ENCODE data around the gene BCL2L13. TPM values are rescaled to one million over a fixed set of nuclear protein-coding genes. Genes with fewer than 3 reads are reported as not detected.

The BCL2L13 gene
- total RNA-seq, 1 donor from 2014 or later, result 69.0 TPM

DNA sequence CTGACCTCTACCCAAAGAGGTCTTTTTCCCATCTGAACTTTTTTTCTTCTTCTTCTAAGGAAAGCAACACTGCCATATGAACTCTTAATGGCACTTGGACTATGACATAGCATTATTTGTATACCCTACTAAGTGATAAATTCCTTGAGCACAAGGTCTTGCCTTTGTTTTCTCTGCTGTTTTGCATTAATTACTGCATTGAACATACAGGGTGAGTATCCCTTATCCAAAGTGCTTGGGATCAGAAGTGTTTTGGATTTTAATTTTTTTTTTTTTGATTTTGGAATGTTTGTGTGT lies 86.9 kb downstream of the BCL2L13 start:
- Mint-ChIP-seq H3K4me1 (ENCODE audit: low read depth, unreplicated experiment) (peaks cover 21% of the 10 kb centered on the region), H3K9me3 (ENCODE audit: unreplicated experiment) (no peaks in the 10 kb centered on the region), H3K27me3 (ENCODE audit: low read depth, unreplicated experiment) (no peaks in the 10 kb centered on the region), H3K36me3 (ENCODE audit: low read depth, unreplicated experiment) (peaks cover 24% of the 10 kb centered on the region), H3K4me3 (ENCODE audit: unreplicated experiment) (no peak overlapping the region), H3K27ac (ENCODE audit: unreplicated experiment) (peak overlapping the region; percentile 28)
- Histone ChIP-seq H3K36me3 (ENCODE audit: insufficient read depth, low read length) (peaks cover 26% of the 10 kb centered on the region), H2AFZ (ENCODE audit: low read depth, low read length) (no peak overlapping the region), H4K20me1 (ENCODE audit: insufficient read depth, low read length) (peaks cover 38% of the 10 kb centered on the region), H3K9me3 (ENCODE audit: insufficient read depth, low read depth, low read length) (no peaks in the 10 kb centered on the region), H3K9ac (ENCODE audit: low read length) (no peak overlapping the region), H3K27ac (ENCODE audit: low read depth, low read length) (no peak overlapping the region), H3K27me3 (ENCODE audit: insufficient read depth, low read length) (no peaks in the 10 kb centered on the region), H3K4me3 (ENCODE audit: insufficient read depth, low read depth, low read length) (no peak overlapping the region), H3K4me2 (ENCODE audit: low read length) (no peak overlapping the region), H3K79me2 (ENCODE audit: insufficient read depth, low read length) (peaks cover 23% of the 10 kb centered on the region), H3K4me1 (ENCODE audit: insufficient read depth, low read length) (peaks cover 19% of the 10 kb centered on the region)
- TF ChIP-seq CTCF (IDR thresholded peaks at IDR 0.05; ENCODE audit: insufficient read depth, low read depth, low read length) (no peak), EZH2 (IDR thresholded peaks at IDR 0.05; ENCODE audit: insufficient read depth, low read length) (no peak)
- no peak for DNase-seq (ENCODE audit: low read depth)
- no peak for FAIRE-seq

DNA sequence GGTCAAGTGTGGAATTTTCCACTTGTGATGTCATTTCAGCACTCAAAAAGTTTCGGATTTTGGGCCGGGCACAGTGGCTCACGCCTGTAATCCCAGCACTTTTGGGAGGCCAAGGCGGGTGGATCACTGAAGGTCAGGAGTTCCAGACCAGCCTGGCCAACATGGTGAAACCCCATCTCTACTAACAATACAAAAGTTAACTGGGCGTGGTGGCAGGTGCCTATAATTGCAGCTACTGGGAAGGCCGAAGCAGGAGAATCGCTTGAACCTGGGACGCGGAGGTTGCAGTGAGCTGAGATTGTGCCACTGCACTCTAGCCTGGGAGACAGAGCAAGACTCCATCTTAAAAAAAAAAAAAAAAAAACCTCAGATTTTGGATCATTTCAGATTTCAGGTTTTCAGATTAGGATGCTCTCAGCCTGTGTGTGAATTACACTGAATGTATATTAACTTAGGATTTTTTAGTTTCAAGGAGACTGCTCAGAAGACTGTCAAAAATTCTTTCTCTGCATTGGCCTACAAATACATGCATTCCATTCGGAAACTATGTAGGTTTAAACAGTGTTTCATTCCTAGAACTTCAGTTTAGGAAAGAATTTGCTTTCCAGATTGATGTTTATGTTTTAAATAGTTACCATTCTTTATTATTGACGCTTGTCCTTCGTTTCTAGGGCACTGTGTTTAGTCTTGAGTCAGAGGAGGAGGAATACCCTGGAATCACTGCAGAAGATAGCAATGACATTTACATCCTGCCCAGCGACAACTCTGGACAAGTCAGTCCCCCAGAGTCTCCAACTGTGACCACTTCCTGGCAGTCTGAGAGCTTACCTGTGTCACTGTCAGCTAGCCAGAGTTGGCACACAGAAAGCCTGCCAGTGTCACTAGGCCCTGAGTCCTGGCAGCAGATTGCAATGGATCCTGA lies 87.7 kb downstream of the BCL2L13 start:
- H3K79me2 ChIP-seq (ENCODE audit: insufficient read depth, low read length), result peaks cover 23% of the 10 kb centered on the region
- H3K27me3 Mint-ChIP-seq (ENCODE audit: low read depth, unreplicated experiment), result no peaks in the 10 kb centered on the region
- H3K27ac Mint-ChIP-seq (ENCODE audit: unreplicated experiment), result peak overlapping the region; percentile 88
- H2AFZ ChIP-seq (ENCODE audit: low read depth, low read length), result no peak overlapping the region
- FAIRE-seq (no peak), DNase-seq (ENCODE audit: low read depth) (peak; percentile 46)
- H3K4me3 Mint-ChIP-seq (ENCODE audit: unreplicated experiment), result no peak overlapping the region
- H3K4me1 Mint-ChIP-seq (ENCODE audit: low read depth, unreplicated experiment), result peaks cover 21% of the 10 kb centered on the region
- no peaks in the 10 kb centered on the region for H3K9me3 ChIP-seq (ENCODE audit: insufficient read depth, low read depth, low read length)
- no peaks in the 10 kb centered on the region for H3K9me3 Mint-ChIP-seq (ENCODE audit: unreplicated experiment)
- no peaks in the 10 kb centered on the region for H3K27me3 ChIP-seq (ENCODE audit: insufficient read depth, low read length)
- TF ChIP-seq CTCF (IDR thresholded peaks at IDR 0.05; ENCODE audit: insufficient read depth, low read depth, low read length), result no peak
- no peak for TF ChIP-seq EZH2 (IDR thresholded peaks at IDR 0.05; ENCODE audit: insufficient read depth, low read length)
- H3K36me3 ChIP-seq (ENCODE audit: insufficient read depth, low read length), result peaks cover 27% of the 10 kb centered on the region
- H3K4me2 ChIP-seq (ENCODE audit: low read length), result peak overlapping the region; percentile 36
- H3K9ac ChIP-seq (ENCODE audit: low read length), result peak overlapping the region; percentile 32
- peaks cover 38% of the 10 kb centered on the region for H4K20me1 ChIP-seq (ENCODE audit: insufficient read depth, low read length)
- H3K4me3 ChIP-seq (ENCODE audit: insufficient read depth, low read depth, low read length), result no peak overlapping the region
- H3K27ac ChIP-seq (ENCODE audit: low read depth, low read length), result peak overlapping the region; percentile 43
- H3K4me1 ChIP-seq (ENCODE audit: insufficient read depth, low read length), result peaks cover 19% of the 10 kb centered on the region
- H3K36me3 Mint-ChIP-seq (ENCODE audit: low read depth, unreplicated experiment), result peaks cover 24% of the 10 kb centered on the region
